Upper lobe of left lung (tissue), 6 donors: ENCODE measurements around the gene DZIP1. TPM values are rescaled to one million over a fixed set of nuclear protein-coding genes. Genes with fewer than 3 reads are reported as not detected.

ENCODE experiments used
- ATAC-seq, 2 donors: fragments of 200-7000 bp; cut with Tn5 transposase; one replicate each; pipeline ENCODE4 v1.9.1; 2022; ENCODE audit warnings: mild to moderate bottlenecking in 2 of 2, moderate library complexity in 2 of 2; ENCODE audit not compliant: low FRiP score in 2 of 2
- DNase-seq, 2 donors: peaks; one replicate each; pipeline ENCODE4 v3.0.0-alpha.2; 2019 to 2020
- H3K27ac ChIP-seq, 4 donors: fragments of 200-600 bp; sonication (generic); one replicate each; pipeline ENCODE4 v1.5.1; 2016 to 2019
- H3K27me3 ChIP-seq, 4 donors: fragments of 200-600 bp; sonication (generic); one replicate each; pipeline ENCODE4 v1.5.1; 2017 to 2019
- H3K36me3 ChIP-seq, 4 donors: fragments of 200-600 bp; sonication (generic); one replicate each; pipeline ENCODE4 v1.5.1; 2016 to 2019
- H3K4me1 ChIP-seq, 4 donors: fragments of 200-600 bp; sonication (generic); one replicate each; pipeline ENCODE4 v1.5.1; 2018 to 2019
- H3K4me3 ChIP-seq, 4 donors: fragments of 200-600 bp; sonication (generic); one replicate each; pipeline ENCODE4 v1.5.1; 2017 to 2019; ENCODE audit warnings: mild to moderate bottlenecking in 2 of 4, moderate library complexity in 1 of 4
- H3K9me3 ChIP-seq, 4 donors: fragments of 200-600 bp; sonication (generic); one replicate each; pipeline ENCODE4 v1.5.1; 2018 to 2019
- EP300 ChIP-seq, 4 donors: sonication (generic); formaldehyde crosslinking; IDR thresholded peaks; one replicate each; pipeline ENCODE4 v1.5.1; 2017; ENCODE audit warnings: antibody characterized with exemption in 4 of 4, control low read depth in 2 of 4
- POLR2A ChIP-seq, 4 donors: fragments of 450-650 bp; IDR thresholded peaks; one replicate each; pipeline ENCODE4 v1.5.1; 2016 to 2017; ENCODE audit warnings: antibody characterized with exemption in 4 of 4, mild to moderate bottlenecking in 2 of 4
- POLR2AphosphoS5 ChIP-seq, 2 donors: sonication (generic); formaldehyde crosslinking; IDR thresholded peaks; one replicate each; pipeline ENCODE4 v1.5.1; 2017; ENCODE audit warnings: antibody characterized with exemption in 2 of 2
- WGBS, 2 donors: methylation state at CpG; one replicate each; pipeline ENCODE4 v1.1.5; 2017 to 2018; 5-methylcytosine and 5-hydroxymethylcytosine counted together
- total RNA-seq, 6 donors: library from RNA; depleted of rRNA in 4 of 6; stranded (reverse); fragments of >200 nt in 4 of 6; gene quantifications; one replicate each; pipeline versions ENCODE4 v1.1.0 to v1.2.1, GENCODE V29; 2016 to 2021
- TF ChIP-seq, protein P1 (sequence below), 6 experiments: fragments of 450-650 bp in 4 of 6; fragments of 200-600 bp in 2 of 6; sonication (generic) in 2 of 6; IDR thresholded peaks; one replicate each; pipeline ENCODE4 v1.5.1; 2016 to 2019; ENCODE audit warnings: antibody characterized with exemption in 6 of 6
- donor health status: DM: no; HTN: no; CAD: no; lungs with moderate emphysema.
- donor health status: DM: no; HTN: yes; CAD: no; lungs with severe emphysema.

DZIP1 gene
- total RNA-seq, 6 donors from 2014 or later: 4.8 to 18.4 (median 8.7) TPM

DNA sequence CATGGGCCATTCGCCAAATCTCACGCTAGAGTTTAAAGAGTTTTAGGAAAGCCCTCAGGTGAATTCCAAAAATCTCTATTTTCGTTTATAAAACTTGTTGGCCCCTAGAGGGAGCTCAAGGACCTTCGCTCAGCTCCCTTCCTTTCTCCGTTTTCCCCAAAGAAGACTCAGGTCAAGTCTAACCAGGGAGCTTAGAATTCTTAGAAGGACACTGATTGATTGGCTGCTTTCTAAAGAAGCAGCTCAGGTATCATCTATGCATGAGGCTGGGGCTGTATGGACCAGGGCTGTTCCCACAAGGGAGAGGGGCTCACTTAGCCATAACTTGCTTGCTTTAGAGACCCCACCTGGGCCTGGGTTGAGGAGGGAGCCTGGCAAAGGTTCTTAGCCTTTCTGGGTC is 20.5 kb downstream of the DZIP1 start:
- DNase-seq (no peak), ATAC-seq (peak in 1 of 2 donors; percentile 78)
- Histone ChIP-seq H3K4me1 (no peaks in the 10 kb centered on the region), H3K27ac (no peak overlapping the region), H3K9me3 (no peaks in the 10 kb centered on the region), H3K27me3 (no peaks in the 10 kb centered on the region), H3K36me3 (no peaks in the 10 kb centered on the region), H3K4me3 (no peak overlapping the region)
- TF ChIP-seq POLR2A (IDR thresholded peaks at IDR 0.05) (no peak), EP300 (IDR thresholded peaks at IDR 0.05) (no peak), POLR2AphosphoS5 (IDR thresholded peaks at IDR 0.05) (no peak)
- TF ChIP-seq, protein P1, sequence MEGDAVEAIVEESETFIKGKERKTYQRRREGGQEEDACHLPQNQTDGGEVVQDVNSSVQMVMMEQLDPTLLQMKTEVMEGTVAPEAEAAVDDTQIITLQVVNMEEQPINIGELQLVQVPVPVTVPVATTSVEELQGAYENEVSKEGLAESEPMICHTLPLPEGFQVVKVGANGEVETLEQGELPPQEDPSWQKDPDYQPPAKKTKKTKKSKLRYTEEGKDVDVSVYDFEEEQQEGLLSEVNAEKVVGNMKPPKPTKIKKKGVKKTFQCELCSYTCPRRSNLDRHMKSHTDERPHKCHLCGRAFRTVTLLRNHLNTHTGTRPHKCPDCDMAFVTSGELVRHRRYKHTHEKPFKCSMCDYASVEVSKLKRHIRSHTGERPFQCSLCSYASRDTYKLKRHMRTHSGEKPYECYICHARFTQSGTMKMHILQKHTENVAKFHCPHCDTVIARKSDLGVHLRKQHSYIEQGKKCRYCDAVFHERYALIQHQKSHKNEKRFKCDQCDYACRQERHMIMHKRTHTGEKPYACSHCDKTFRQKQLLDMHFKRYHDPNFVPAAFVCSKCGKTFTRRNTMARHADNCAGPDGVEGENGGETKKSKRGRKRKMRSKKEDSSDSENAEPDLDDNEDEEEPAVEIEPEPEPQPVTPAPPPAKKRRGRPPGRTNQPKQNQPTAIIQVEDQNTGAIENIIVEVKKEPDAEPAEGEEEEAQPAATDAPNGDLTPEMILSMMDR (IDR thresholded peaks at IDR 0.05): peak; percentile 28 to 55 (median 48)
- WGBS, 2 donors: 16 to 20% methylated on average over 5 of the region's 5 CpGs

DNA sequence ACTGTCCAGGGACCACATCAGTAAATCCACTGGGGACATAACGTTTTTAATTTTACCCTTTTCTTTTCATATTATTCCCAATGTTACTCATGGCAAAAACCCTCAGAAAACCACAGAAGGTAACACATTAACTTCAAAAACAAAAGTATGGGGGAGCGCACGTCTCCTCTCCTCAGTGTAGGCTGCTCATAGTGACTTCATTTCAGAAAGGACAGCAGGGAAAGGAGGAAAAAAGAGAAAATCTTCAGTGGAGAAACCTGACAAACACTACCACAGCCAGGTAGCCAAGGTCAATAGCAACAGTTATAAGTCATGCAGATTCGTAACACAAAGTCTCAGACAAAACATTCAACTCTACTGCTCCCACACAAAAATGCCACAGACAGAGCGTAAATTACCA is 21.4 kb downstream of the DZIP1 start:
- no peak for DNase-seq
- WGBS, 2 donors: 48 to 60% methylated on average over 5 of the region's 5 CpGs
- Histone ChIP-seq H3K27ac (no peak overlapping the region), H3K4me3 (no peak overlapping the region), H3K36me3 (no peaks in the 10 kb centered on the region), H3K4me1 (no peaks in the 10 kb centered on the region), H3K9me3 (no peaks in the 10 kb centered on the region), H3K27me3 (no peaks in the 10 kb centered on the region)
- ATAC-seq: no peak
- TF ChIP-seq EP300 (IDR thresholded peaks at IDR 0.05) (no peak), POLR2AphosphoS5 (IDR thresholded peaks at IDR 0.05) (no peak), POLR2A (IDR thresholded peaks at IDR 0.05) (no peak)
- TF ChIP-seq, protein P1 (IDR thresholded peaks at IDR 0.05): no peak

DNA sequence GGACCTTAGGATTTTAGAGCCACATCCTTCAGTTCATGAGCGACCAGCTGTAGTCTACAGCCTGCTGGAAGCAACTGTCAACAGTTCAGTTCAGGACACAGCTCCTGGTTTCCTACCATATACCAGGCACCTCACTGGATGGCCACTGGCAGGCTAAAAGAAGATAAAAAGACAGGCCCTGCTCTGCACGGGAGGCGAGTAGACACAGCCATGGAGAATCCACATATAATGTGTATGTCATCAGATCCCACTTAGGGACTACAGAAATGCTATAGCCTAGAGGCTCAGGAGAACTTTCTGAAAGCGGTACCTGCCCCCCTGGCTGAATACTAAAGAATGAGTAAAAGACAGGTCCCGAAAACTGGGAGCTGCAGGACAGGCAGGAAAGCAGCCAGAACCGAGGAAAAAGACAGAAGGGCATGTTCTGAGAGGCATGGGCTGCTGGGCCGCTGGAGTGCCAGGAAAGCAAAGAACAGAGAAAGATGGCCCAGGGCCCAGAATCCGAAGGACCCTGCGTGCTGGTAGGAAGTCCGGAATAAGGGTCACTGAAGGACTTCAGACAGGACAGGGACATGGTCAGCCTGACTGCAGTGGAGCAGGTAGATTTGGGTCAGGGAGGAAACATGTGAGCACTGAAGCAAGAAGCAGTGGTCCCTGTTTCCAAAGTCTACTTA is 23.5 kb downstream of the DZIP1 start:
- no peaks in the 10 kb centered on the region for H3K36me3 ChIP-seq
- 62 to 74% methylated on average over 10 of the region's 10 CpGs for WGBS, 2 donors
- ATAC-seq (no peak), DNase-seq (no peak)
- TF ChIP-seq, protein P1 (IDR thresholded peaks at IDR 0.05): no peak
- TF ChIP-seq EP300 (IDR thresholded peaks at IDR 0.05) (no peak), POLR2AphosphoS5 (IDR thresholded peaks at IDR 0.05) (no peak), POLR2A (IDR thresholded peaks at IDR 0.05) (no peak)
- no peak overlapping the region for H3K4me3 ChIP-seq
- no peak overlapping the region for H3K27ac ChIP-seq
- H3K9me3 ChIP-seq: no peaks in the 10 kb centered on the region
- H3K4me1 ChIP-seq: no peaks in the 10 kb centered on the region
- no peaks in the 10 kb centered on the region for H3K27me3 ChIP-seq

DNA sequence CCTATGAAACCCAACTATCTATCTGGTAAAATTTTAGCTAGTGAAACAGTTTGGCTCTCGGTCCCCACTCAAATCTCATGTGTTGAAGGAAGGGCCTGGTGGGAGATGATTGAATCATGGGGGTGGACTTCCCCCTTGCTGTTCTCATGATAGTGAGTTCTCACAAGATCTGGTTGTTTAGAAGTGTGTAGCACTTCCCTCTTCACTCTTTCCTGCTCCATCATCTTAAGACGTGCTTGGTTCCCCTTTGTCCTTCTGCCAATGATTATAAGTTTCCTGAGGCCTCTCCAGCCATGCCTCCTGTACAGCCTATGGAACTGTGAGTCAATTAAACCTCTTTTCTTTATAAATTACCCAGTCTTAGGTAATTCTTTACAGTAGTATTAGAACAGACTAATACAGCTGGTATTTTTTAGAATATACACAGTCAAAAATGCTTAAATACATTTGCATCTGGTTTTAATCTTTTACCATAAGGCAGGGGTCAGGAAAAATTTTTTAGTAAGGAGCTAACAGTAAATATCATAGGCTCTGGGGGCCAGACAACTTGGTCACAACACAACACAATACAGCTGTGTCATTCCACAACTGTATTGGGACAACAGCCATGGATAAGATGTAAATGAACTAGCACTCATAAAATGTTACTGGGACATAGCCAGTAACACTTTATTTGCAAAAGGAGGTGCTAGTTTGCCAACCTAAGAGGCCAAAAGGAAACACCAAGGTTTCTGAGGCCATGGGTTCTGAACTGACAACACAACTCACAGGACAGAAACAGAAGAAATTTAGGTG is 24.3 kb downstream of the DZIP1 start:
- Histone ChIP-seq H3K27me3 (no peaks in the 10 kb centered on the region), H3K36me3 (no peaks in the 10 kb centered on the region), H3K27ac (no peak overlapping the region), H3K4me3 (no peak overlapping the region), H3K4me1 (no peaks in the 10 kb centered on the region), H3K9me3 (no peaks in the 10 kb centered on the region)
- TF ChIP-seq POLR2A (IDR thresholded peaks at IDR 0.05) (no peak), POLR2AphosphoS5 (IDR thresholded peaks at IDR 0.05) (no peak), EP300 (IDR thresholded peaks at IDR 0.05) (no peak)
- TF ChIP-seq, protein P1 (IDR thresholded peaks at IDR 0.05): no peak
- 48 to 58% methylated on average over 2 of the region's 2 CpGs for WGBS, 2 donors
- ATAC-seq: no peak
- DNase-seq: no peak
